ENCODE results near the gene SMARCD3.

SMARCD3 gene

DNA sequence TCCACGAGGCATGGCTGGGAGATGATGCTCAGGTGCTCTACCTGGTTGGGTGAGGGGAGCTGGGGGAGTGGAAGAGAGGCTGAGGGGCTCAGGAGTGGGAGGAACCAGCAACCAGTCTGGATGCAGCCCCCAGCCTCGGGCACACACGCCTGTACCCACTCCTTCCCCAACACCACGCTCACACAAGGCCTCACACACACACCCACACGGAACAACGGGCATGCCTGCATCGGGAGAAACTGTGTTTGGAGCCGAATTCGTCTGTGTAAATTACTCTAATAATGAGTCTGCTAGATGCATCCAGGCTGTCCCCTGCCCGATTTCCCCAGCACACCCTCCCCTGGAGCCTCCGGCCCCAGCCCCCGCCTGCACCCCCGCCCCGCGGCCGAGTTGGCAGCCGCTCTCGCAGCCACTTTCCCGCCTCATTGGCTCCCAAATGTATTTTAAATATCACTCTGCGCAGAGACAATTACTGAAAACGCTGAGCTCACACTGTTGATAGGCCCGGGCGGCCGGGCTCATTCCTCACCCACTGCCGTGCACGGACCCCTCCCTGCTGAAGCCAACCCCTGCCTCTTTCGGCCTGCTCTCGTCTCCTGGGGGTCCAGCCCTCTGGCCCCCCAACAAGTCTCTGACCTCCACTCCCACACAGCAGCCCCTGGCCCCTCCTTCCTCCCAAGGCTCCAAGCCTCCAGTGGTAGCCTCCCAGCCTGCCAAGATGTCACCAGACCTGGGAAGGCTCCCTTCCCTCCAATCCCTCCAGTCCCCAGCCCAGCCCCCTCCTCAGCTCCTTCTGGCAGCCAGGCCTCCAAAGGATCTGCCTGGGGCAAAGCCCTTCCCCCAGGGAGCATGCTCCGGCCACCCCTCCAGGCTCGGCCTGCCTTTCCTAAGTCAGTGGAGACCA, 49.3 kb downstream of the SMARCD3 start:
- POLR2A ChIA-PET: interaction anchor here (0.8 kb wide), 1 partner anchor 78 kb away, joined by 3 read pairs; no protein-coding TSS in a partner anchor
- CTCF ChIA-PET: no interaction called here
- TF ChIP-seq NFRKB (IDR thresholded peaks at IDR 0.05) (no peak), SP1 (IDR thresholded peaks at IDR 0.05) (no peak), ZNF384 (IDR thresholded peaks at IDR 0.05) (no peak), FOXM1 (IDR thresholded peaks at IDR 0.05; ENCODE audit: borderline replicate concordance) (no peak), FOXK2 (IDR thresholded peaks at IDR 0.05) (no peak), CTBP1 (IDR thresholded peaks at IDR 0.05; ENCODE audit: borderline replicate concordance) (no peak), TARDBP (IDR thresholded peaks at IDR 0.05) (no peak), LEF1 (IDR thresholded peaks at IDR 0.05; ENCODE audit: borderline replicate concordance) (no peak), ARNT (IDR thresholded peaks at IDR 0.05) (no peak), FOXA1 (IDR thresholded peaks at IDR 0.05) (no peak), SUZ12 (IDR thresholded peaks at IDR 0.05) (no peak), ELF4 (IDR thresholded peaks at IDR 0.05) (no peak)
- TF ChIP-seq, protein P1, sequence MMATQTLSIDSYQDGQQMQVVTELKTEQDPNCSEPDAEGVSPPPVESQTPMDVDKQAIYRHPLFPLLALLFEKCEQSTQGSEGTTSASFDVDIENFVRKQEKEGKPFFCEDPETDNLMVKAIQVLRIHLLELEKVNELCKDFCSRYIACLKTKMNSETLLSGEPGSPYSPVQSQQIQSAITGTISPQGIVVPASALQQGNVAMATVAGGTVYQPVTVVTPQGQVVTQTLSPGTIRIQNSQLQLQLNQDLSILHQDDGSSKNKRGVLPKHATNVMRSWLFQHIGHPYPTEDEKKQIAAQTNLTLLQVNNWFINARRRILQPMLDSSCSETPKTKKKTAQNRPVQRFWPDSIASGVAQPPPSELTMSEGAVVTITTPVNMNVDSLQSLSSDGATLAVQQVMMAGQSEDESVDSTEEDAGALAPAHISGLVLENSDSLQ (IDR thresholded peaks at IDR 0.05): no peak
- no peak for DNase-seq (ENCODE audit: extremely low spot score)

DNA sequence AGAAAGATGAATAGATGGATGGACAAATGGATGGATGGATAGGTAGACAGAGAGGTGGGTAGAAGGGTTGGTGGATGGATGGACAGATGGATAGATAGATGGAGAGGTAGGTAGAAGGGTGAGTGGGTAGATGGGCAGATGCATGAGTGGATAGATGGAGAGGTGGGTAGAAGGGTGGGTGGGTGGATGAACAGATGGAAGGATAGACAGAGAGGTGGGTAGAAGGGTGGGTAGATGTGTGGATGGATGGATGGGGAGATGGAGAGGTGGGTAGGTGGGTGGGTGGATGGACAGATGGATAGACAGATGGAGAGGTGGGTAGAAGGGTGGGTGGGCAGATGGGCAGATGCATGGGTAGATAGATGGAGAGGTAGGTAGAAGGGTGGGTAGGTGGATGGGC, 50.6 kb downstream of the SMARCD3 start:
- DNase-seq (ENCODE audit: extremely low spot score): no peak
- ChIA-PET POLR2A (no interaction called here), CTCF (no interaction called here)
- no peak for TF ChIP-seq NFRKB (IDR thresholded peaks at IDR 0.05)

DNA sequence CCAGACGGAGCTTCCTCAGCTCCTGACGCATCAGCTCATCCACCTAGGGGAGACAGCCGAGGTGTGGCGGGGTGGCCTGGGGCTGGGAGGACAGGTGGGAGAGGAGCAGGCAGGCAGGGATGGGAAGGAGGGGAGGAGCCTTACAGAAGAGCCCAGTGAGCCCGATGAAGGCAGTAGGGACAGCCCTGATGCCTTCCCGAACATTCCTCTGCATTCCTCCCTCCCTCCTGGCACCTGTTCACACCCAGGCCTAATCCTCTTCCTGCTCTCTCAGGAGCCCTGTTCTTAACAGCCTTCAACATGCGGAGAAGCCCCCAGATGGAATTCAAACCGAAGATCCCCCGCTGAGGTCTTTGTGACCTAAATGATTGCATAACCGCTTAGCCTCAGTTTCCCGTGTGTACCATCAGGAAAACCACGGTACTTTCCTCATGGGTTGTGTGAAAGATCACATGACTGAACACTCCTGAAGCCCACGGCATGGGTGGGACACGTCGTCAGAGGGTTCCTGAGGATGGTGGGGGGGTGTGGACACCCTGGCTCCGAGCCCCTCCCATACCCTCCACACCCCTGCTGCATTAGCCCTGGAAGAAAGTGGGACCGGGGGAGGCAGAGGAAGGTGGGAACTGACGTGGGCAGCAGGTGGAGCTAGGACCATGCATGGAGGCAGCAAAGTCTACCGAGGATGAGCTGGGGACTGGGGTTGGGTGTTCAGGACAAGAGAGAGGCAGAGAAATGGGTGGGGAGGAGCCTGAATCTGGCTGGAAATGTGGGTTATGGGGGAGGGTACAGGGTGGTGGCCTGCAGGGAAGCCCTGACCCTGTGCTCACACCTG, 52.7 kb downstream of the SMARCD3 start:
- no peak for DNase-seq (ENCODE audit: extremely low spot score)
- CTCF ChIA-PET: no interaction called here
- POLR2A ChIA-PET: interaction anchor here (1.6 kb wide), 1 partner anchor 11 kb away, joined by 4 read pairs; no protein-coding TSS in a partner anchor

DNA sequence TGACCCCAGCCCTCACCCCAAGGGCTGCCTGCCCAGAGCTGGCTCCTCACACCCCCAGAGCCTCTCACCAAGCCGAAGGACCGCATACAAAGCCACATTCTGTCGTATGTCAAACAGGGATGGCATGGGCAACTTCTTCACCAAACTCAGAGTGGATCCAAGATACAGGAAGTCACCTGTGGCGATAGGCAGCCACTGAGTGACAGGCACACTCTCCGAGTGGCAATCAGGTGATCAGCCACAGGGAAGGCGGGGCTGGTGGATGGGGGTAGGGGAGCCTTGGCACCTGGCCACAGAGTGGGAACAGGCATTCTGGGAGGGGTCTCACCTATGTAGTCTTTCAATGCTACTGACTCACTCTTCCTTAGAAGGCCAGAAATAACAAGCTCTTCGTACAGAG, 54.3 kb downstream of the SMARCD3 start:
- TF ChIP-seq LEF1 (IDR thresholded peaks at IDR 0.05; ENCODE audit: borderline replicate concordance): no peak
- no peak for TF ChIP-seq TARDBP (IDR thresholded peaks at IDR 0.05)
- TF ChIP-seq NFRKB (IDR thresholded peaks at IDR 0.05): no peak
- no peak for TF ChIP-seq ARNT (IDR thresholded peaks at IDR 0.05)
- TF ChIP-seq HDGF (IDR thresholded peaks at IDR 0.05; ENCODE audit: borderline replicate concordance): no peak
- TF ChIP-seq FOXM1 (IDR thresholded peaks at IDR 0.05; ENCODE audit: borderline replicate concordance): no peak
- TF ChIP-seq FOXA1 (IDR thresholded peaks at IDR 0.05): no peak
- TF ChIP-seq, protein P1 (IDR thresholded peaks at IDR 0.05): no peak
- no peak for TF ChIP-seq SP1 (IDR thresholded peaks at IDR 0.05)
- CTCF ChIA-PET: interaction anchor here (0.6 kb wide), 1 partner anchor 121 kb away, joined by 4 read pairs; no protein-coding TSS in a partner anchor
- POLR2A ChIA-PET: interaction anchor here (0.9 to 1.6 kb wide), 2 partner anchors 13 to 33 kb away, joined by 4 read pairs; partner anchors contain the start of gene ABCF2
- DNase-seq (ENCODE audit: extremely low spot score): no peak

More for the DNA sequence above, 52.7 kb downstream of the SMARCD3 start:
- TF ChIP-seq FOXM1 (IDR thresholded peaks at IDR 0.05; ENCODE audit: borderline replicate concordance): no peak
- no peak for TF ChIP-seq BHLHE40 (IDR thresholded peaks at IDR 0.05; ENCODE audit: borderline replicate concordance)
- TF ChIP-seq LEF1 (IDR thresholded peaks at IDR 0.05; ENCODE audit: borderline replicate concordance): no peak
- TF ChIP-seq FOXK2 (IDR thresholded peaks at IDR 0.05): no peak
- no peak for TF ChIP-seq ZNF384 (IDR thresholded peaks at IDR 0.05)
- TF ChIP-seq TARDBP (IDR thresholded peaks at IDR 0.05): no peak
- no peak for TF ChIP-seq NFRKB (IDR thresholded peaks at IDR 0.05)
- TF ChIP-seq ARNT (IDR thresholded peaks at IDR 0.05): no peak
- TF ChIP-seq, protein P1 (IDR thresholded peaks at IDR 0.05): no peak
- no peak for TF ChIP-seq SP1 (IDR thresholded peaks at IDR 0.05)
- TF ChIP-seq SUZ12 (IDR thresholded peaks at IDR 0.05): no peak
- no peak for TF ChIP-seq ELF4 (IDR thresholded peaks at IDR 0.05)
- no peak for TF ChIP-seq CTBP1 (IDR thresholded peaks at IDR 0.05; ENCODE audit: borderline replicate concordance)
- no peak for TF ChIP-seq L3MBTL2 (conservative IDR thresholded peaks at IDR 0.05)
- TF ChIP-seq FOXA1 (IDR thresholded peaks at IDR 0.05): no peak
- TF ChIP-seq HDGF (IDR thresholded peaks at IDR 0.05; ENCODE audit: borderline replicate concordance): no peak

DNA sequence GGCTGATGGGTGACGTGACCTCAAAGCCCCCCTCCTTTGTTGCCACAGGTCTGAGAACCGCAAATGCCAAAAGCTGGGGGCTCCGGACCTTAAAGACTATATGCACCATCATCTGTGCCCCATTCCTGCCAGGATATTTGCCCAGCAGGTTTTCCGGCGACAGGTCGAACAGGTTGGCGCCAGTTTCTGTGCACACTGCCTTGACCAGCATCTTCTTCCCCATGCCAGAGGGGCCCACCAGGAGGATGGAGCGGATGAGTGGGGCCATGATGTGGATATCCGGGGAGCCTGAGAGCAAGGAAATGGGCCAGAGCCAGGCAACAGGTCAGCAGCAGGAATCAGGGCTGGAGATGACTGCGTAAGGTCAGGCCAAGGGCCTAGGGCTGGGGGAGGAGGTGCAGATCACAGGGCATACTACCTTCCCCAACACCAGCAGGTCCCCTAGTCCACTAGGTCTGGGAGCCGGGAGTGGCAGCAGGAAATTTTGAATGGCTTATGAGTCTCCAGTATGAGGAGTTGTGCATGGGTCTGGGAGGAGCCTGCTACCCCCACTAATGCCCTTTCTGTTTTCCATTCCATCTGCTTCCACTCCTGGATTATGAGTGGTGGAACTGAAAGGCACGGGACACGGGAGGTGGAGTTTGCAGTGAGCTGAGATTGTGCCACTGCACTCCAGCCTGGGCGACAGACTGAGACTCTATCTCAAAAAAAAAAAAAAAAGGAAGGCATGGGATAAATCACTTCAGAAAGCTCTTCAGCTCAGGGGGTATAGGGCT, 55.1 kb downstream of the SMARCD3 start:
- no peak for DNase-seq (ENCODE audit: extremely low spot score)
- CTCF ChIA-PET: interaction anchor here (0.6 kb wide), 1 partner anchor 122 kb away, joined by 4 read pairs; no protein-coding TSS in a partner anchor
- TF ChIP-seq HDGF (IDR thresholded peaks at IDR 0.05; ENCODE audit: borderline replicate concordance): no peak
- TF ChIP-seq NFRKB (IDR thresholded peaks at IDR 0.05): no peak
- no peak for TF ChIP-seq ELF4 (IDR thresholded peaks at IDR 0.05)
- TF ChIP-seq, protein P1 (IDR thresholded peaks at IDR 0.05): no peak
- TF ChIP-seq SUZ12 (IDR thresholded peaks at IDR 0.05): no peak
- no peak for TF ChIP-seq ARNT (IDR thresholded peaks at IDR 0.05)
- TF ChIP-seq FOXM1 (IDR thresholded peaks at IDR 0.05; ENCODE audit: borderline replicate concordance): no peak
- TF ChIP-seq FOXK2 (IDR thresholded peaks at IDR 0.05): no peak
- TF ChIP-seq CTBP1 (IDR thresholded peaks at IDR 0.05; ENCODE audit: borderline replicate concordance): no peak
- no peak for TF ChIP-seq L3MBTL2 (conservative IDR thresholded peaks at IDR 0.05)
- TF ChIP-seq SP1 (IDR thresholded peaks at IDR 0.05): no peak
- POLR2A ChIA-PET: interaction anchor here (0.9 kb wide), 1 partner anchor 34 kb away, joined by 4 read pairs; the partner anchor contains the start of gene ABCF2

Measured in HEK293T (cell line).